ENCODE data around the gene PNPLA8. TPM values are rescaled to one million over a fixed set of nuclear protein-coding genes. Genes with fewer than 3 reads are reported as not detected.

Gene PNPLA8
- total RNA-seq, 6 experiments from 2014 or later = 13.7 to 25.6 (median 17.0) TPM

GRCh38 chr7:108455551-108455997 lies 70.4 kb downstream of the PNPLA8 start:
- Histone ChIP-seq H3K4me3 (peak overlapping the region; percentile 21 to 45 (median 33)), H3K27me3 (peaks cover 0 to 27% of the 10 kb centered on the region in 2 donors), H3K27ac (no peak overlapping the region), H3K9me3 (no peaks in the 10 kb centered on the region), H3K36me3 (no peaks in the 10 kb centered on the region), H3K4me1 (peaks cover 0 to 11% (median 0%) of the 10 kb centered on the region in 4 donors)
- intact Hi-C loops (cut with DNase I) = loop anchor here in 1 of 2 donors (10.0 kb wide), 1 partner anchor 271 kb away; no protein-coding TSS in a partner anchor
- ATAC-seq (peak in 3 of 4 donors; percentile 14 to 39 (median 22)), DNase-seq (peak in 1 of 3 donors; percentile 54)
- 0% methylated on average over 2 of the region's 47 CpGs for WGBS (ENCODE audit: insufficient coverage, low coverage, low lambda C conversion rate, missing lambda C conversion rate)
- TF ChIP-seq CTCF (IDR thresholded peaks at IDR 0.05) = no peak
- TF ChIP-seq POLR2A (IDR thresholded peaks at IDR 0.05) = no peak

DNA sequence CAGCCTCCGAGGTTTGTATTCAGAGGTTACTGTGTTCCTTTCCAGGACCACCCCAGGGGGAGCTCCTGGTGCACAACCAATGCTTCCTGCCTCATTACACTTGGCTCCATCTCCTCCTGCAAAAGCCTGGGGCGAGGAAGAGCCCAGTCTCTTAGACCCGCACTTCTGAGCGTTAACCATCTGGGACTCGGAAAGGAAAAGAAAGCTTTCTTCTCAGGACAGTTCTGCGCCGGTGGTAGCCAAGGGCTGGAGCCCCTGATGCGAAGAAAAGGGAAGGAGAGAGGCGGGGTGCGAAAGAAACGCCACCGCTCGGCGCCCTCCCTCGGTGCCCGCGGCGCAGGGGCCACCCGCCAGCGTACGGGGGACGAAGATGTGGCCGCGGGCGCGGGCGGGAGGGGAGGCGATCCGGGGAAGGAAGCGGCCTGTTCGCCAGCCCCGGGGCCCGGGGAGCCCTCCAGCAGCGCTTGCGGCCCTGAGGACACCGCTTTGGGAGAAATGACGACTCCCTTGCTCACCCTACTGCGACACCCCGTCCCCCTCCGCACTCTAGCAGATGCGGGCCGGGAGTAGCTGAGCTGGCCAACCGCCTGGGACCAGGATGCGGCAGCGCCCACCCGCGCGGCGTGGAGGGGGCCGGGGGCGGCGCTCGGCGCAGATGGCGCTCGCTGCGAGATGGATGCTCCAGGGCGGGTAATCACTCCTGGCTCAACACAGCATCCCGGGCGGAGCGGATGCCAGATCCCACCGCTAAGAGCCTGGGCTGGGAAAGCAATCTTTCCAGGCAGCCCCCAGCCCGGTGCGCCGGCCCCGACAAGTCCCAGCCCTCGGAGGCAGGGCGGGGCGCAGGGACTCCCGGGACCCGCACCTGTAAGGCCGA lies 71.0 kb downstream of the PNPLA8 start:
- DNase-seq = no peak
- ATAC-seq = peak in 3 of 4 donors; percentile 11 to 19 (median 15)

DNA sequence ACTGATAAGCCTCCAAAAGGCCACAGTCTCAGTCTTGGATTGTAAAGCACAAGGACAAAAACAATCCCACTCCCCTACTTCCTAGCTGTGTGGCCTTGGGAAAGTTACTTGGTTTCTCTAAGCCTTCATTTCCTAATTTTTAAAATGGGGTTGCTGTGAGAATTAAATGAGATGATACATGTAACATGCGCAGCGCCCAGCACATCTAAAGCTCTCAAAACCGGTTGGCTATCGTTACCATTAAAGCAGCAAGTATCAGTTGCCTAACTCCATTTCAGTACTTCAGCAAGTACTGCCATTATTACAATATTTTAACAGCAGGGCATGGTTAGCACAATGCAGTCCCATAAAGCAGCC lies 71.6 kb downstream of the PNPLA8 start:
- Histone ChIP-seq H3K4me3 (no peak overlapping the region), H3K9me3 (no peaks in the 10 kb centered on the region), H3K27ac (no peak overlapping the region), H3K27me3 (peaks cover 0 to 27% of the 10 kb centered on the region in 2 donors), H3K36me3 (no peaks in the 10 kb centered on the region), H3K4me1 (peaks cover 0 to 11% (median 0%) of the 10 kb centered on the region in 4 donors)
- 47% methylated on average over 4 of the region's 4 CpGs for WGBS (ENCODE audit: insufficient coverage, low coverage, low lambda C conversion rate, missing lambda C conversion rate)
- TF ChIP-seq CTCF (IDR thresholded peaks at IDR 0.05) (no peak), POLR2A (IDR thresholded peaks at IDR 0.05) (no peak)
- DNase-seq (no peak), ATAC-seq (no peak)
- intact Hi-C loops (cut with DNase I) = loop anchor here in 1 of 2 donors (10.0 kb wide), 1 partner anchor 269 kb away; no protein-coding TSS in a partner anchor

More for the DNA sequence above, 71.0 kb downstream of the PNPLA8 start:
- H3K4me1 ChIP-seq = peaks cover 0 to 11% (median 0%) of the 10 kb centered on the region in 4 donors
- peak overlapping the region in 2 of 3 donors; percentile 33 to 45 for H3K4me3 ChIP-seq
- intact Hi-C loops (cut with DNase I) = loop anchor here in 1 of 2 donors (10.0 kb wide), 1 partner anchor 270 kb away; no protein-coding TSS in a partner anchor
- peaks cover 0 to 27% of the 10 kb centered on the region in 2 donors for H3K27me3 ChIP-seq
- TF ChIP-seq POLR2A (IDR thresholded peaks at IDR 0.05) (no peak), CTCF (IDR thresholded peaks at IDR 0.05) (no peak)
- WGBS (ENCODE audit: insufficient coverage, low coverage, low lambda C conversion rate, missing lambda C conversion rate) = 6% methylated on average over 13 of the region's 72 CpGs
- H3K9me3 ChIP-seq = no peaks in the 10 kb centered on the region
- H3K36me3 ChIP-seq = no peaks in the 10 kb centered on the region
- no peak overlapping the region for H3K27ac ChIP-seq

DNA sequence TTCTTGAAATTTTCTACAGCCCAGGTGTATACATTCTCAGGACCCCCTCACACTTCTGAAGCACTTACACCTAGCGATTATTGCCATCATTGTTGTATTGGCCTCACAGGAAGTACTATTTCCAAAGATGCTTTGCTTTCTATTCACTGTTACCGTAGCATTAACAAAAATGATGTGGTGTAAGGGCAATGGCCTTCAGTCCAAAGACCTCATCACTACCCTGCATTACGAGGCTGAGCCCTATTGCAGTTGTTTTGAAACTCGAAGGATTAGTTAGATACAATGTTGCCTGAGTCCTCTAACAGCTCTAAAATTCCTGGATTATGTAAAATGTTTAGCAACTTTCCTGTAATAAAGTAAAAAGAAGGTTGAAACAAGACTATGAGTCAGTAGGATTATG lies 72.6 kb downstream of the PNPLA8 start:
- WGBS (ENCODE audit: insufficient coverage, low coverage, low lambda C conversion rate, missing lambda C conversion rate) = 39% methylated on average over 4 of the region's 4 CpGs
- H3K27ac ChIP-seq = no peak overlapping the region
- DNase-seq (no peak), ATAC-seq (peak in 1 of 4 donors; percentile 27)
- intact Hi-C loops (cut with DNase I) = loop anchor here in 1 of 2 donors (10.0 kb wide), 1 partner anchor 269 kb away; no protein-coding TSS in a partner anchor
- H3K4me3 ChIP-seq = no peak overlapping the region
- peaks cover 0 to 11% (median 0%) of the 10 kb centered on the region in 4 donors for H3K4me1 ChIP-seq
- TF ChIP-seq POLR2A (IDR thresholded peaks at IDR 0.05) = no peak
- no peak for TF ChIP-seq CTCF (IDR thresholded peaks at IDR 0.05)
- H3K27me3 ChIP-seq = peaks cover 0 to 27% of the 10 kb centered on the region in 2 donors
- H3K36me3 ChIP-seq = no peaks in the 10 kb centered on the region
- H3K9me3 ChIP-seq = no peaks in the 10 kb centered on the region

Measured in right lobe of liver (tissue), 6 donors.